Measurements from ENCODE around the gene GDI2. TPM values are rescaled to one million over a fixed set of nuclear protein-coding genes. Genes with fewer than 3 reads are reported as not detected.

GDI2 gene
- 152 and 196 TPM in 2 replicates for total RNA-seq (2021)
- Bru-seq, nascent RNA: percentile 95 among the genes with signal in this experiment
- percentile 93 among the genes with signal in this experiment for BruChase-seq, experiment 1, labeled RNA remaining after a 2-hour chase
- percentile 96 among the genes with signal in this experiment for BruChase-seq, experiment 2, labeled RNA remaining after a 6-hour chase
- long read RNA-seq, transcript GDI2-203 (11 exons, 2,412 nt): major isoform, 310 of 353 reads
- long read RNA-seq, transcript GDI2-202 (10 exons, 1,408 nt): minor isoform, 7 of 353 reads
- long read RNA-seq, partial matches to known transcripts: 13 of 353 reads
- long read RNA-seq, other reads (novel, unspliced or antisense): 23 of 353 reads

DNA sequence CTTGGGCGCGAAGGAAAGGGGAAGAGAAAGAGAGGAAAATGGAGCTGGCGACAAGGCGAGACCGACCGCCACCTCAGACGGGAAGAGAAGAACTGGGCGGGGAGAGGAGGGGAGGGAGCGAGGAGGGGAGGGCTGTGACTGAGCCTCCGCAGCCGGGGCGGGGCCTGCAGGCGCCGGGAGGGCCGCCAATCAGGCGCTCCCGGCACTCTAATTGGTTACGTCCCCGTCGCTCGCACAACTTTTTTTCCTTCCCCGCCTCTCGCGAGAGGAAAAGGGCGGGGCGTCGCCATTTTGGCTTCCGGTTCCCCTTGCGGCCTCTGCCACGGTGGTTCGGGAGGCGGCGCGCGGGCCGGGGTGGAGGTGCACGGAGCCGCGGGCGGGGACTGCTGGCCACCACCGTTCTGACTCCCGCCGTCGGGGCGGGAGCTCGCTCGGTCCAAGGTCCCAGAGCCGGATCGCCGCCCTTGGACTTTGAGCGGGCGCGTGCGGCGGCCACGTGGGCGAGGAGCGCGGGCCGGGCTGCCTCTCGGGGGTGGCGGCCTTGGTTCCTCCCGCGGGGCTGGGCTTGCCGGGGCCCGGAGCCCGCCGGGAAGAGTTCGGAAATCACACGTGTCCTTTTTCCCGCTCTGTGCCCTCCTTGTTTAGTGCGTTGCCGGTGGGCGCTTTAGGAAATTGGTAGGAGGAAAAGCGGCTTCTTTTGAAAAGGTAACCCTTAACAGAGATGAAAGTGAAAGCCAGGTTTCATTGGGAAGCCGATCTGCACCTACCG, at the start of gene GDI2:
Gene GDI2, minus strand, starts transcription at position 94 of the 769 bp plus-strand sequence. CDS start 176 bp downstream, outside the sequence.
- H3K79me2 ChIP-seq (ENCODE audit: low read depth): peaks cover 57% of the 10 kb centered on the region
- intact Hi-C loops (cut with micrococcal nuclease; ENCODE audit: unreplicated experiment): loop anchor here (1.0 to 5.0 kb wide), 2 partner anchors 60 to 74 kb away; partner anchors contain the start of gene ANKRD16
- no peaks in the 10 kb centered on the region for H3K9me2 ChIP-seq (ENCODE audit: insufficient read depth)
- DNase-seq: peak; percentile 81 to 96
- H3K4me1 ChIP-seq (replicated peaks; ENCODE audit: insufficient read depth): peaks cover 25% of the 10 kb centered on the region
- H2AFZ ChIP-seq: peak within 1 kb of the TSS; percentile 95
- peaks cover 30% of the 10 kb centered on the region for H4K20me1 ChIP-seq (ENCODE audit: insufficient read depth)
- TF ChIP-seq, protein P1, sequence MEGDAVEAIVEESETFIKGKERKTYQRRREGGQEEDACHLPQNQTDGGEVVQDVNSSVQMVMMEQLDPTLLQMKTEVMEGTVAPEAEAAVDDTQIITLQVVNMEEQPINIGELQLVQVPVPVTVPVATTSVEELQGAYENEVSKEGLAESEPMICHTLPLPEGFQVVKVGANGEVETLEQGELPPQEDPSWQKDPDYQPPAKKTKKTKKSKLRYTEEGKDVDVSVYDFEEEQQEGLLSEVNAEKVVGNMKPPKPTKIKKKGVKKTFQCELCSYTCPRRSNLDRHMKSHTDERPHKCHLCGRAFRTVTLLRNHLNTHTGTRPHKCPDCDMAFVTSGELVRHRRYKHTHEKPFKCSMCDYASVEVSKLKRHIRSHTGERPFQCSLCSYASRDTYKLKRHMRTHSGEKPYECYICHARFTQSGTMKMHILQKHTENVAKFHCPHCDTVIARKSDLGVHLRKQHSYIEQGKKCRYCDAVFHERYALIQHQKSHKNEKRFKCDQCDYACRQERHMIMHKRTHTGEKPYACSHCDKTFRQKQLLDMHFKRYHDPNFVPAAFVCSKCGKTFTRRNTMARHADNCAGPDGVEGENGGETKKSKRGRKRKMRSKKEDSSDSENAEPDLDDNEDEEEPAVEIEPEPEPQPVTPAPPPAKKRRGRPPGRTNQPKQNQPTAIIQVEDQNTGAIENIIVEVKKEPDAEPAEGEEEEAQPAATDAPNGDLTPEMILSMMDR (conservative IDR thresholded peaks at IDR 0.05): no peak
- TF ChIP-seq EZH2 (IDR thresholded peaks at IDR 0.05; ENCODE audit: low read depth): no peak
- peaks cover 7% of the 10 kb centered on the region; the same call in 1 of the 2 replicates for H3F3A ChIP-seq (ENCODE audit: insufficient read depth, low read depth)
- H3K4me3 ChIP-seq: peak within 1 kb of the TSS; percentile 99
- H3K27me3 ChIP-seq (ENCODE audit: insufficient read depth, low read depth): no peaks in the 10 kb centered on the region
- H3K9me3 ChIP-seq (ENCODE audit: insufficient read depth, low read depth): no peaks in the 10 kb centered on the region
- ChIA-PET POLR2A (ENCODE audit: unreplicated experiment) (interaction anchor here (0.6 to 1.5 kb wide), 3 partner anchors 77 to 1682 kb away, joined by 4 to 28 read pairs (median 16); partner anchors contain the start of gene FBH1), CTCF (no interaction called here)
- H3K27ac ChIP-seq: peak within 1 kb of the TSS; percentile 94
- no peaks in the 10 kb centered on the region for H3K36me3 ChIP-seq (ENCODE audit: low read depth)
- BruUV-seq (replicated peaks): TSS peak; percentile 82
- H3K4me2 ChIP-seq: peak within 1 kb of the TSS; percentile 95

DNA sequence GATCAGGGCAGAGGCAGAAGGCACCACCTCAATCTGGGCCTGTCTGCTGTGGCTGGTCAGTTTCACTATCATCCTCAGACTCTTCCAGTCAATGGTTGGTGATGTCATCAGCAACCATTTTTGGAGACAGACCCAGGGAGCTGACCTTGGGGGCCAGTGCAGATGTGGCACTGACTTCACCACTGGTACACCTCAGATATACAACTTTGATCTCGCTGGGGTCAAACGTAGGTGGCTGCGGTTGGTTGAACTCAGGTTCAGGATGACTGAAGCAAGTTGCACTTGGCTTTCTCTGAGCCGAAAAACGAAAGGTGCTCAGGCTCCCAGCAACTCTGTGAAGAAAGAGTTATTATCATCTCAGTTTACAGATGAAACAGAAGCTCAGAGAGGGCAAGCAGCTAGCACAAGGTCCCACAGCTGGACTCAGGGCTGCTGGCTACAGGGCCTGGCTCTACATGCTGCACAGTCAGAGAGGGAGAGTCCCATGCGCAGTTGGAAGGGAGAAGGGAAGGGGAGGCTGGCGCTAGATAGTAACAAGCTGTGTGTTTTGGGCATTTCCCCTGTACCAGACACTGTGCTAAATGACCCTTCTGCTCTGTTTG, 49.2 kb upstream of the GDI2 start:
- H3K9me2 ChIP-seq (ENCODE audit: insufficient read depth): no peaks in the 10 kb centered on the region
- no peaks in the 10 kb centered on the region for H3K27me3 ChIP-seq (ENCODE audit: insufficient read depth, low read depth)
- peak overlapping the region; percentile 39; the same call in 1 of the 2 replicates for H3K27ac ChIP-seq
- no peak overlapping the region for H2AFZ ChIP-seq
- H3K79me2 ChIP-seq (ENCODE audit: low read depth): no peaks in the 10 kb centered on the region
- H3F3A ChIP-seq (ENCODE audit: insufficient read depth, low read depth): peaks cover 20% of the 10 kb centered on the region
- no TSS peak for BruUV-seq (replicated peaks)
- ChIA-PET POLR2A (ENCODE audit: unreplicated experiment) (no interaction called here), CTCF (no interaction called here)
- H3K4me3 ChIP-seq: no peak overlapping the region
- H3K4me1 ChIP-seq (replicated peaks; ENCODE audit: insufficient read depth): peaks cover 21% of the 10 kb centered on the region
- no peak for TF ChIP-seq EZH2 (IDR thresholded peaks at IDR 0.05; ENCODE audit: low read depth)
- H3K9me3 ChIP-seq (ENCODE audit: insufficient read depth, low read depth): no peaks in the 10 kb centered on the region
- H3K36me3 ChIP-seq (ENCODE audit: low read depth): no peaks in the 10 kb centered on the region
- intact Hi-C loops (cut with micrococcal nuclease; ENCODE audit: unreplicated experiment): no loop called here
- no peak overlapping the region for H3K4me2 ChIP-seq
- no peak for DNase-seq
- no peaks in the 10 kb centered on the region for H4K20me1 ChIP-seq (ENCODE audit: insufficient read depth)

DNA sequence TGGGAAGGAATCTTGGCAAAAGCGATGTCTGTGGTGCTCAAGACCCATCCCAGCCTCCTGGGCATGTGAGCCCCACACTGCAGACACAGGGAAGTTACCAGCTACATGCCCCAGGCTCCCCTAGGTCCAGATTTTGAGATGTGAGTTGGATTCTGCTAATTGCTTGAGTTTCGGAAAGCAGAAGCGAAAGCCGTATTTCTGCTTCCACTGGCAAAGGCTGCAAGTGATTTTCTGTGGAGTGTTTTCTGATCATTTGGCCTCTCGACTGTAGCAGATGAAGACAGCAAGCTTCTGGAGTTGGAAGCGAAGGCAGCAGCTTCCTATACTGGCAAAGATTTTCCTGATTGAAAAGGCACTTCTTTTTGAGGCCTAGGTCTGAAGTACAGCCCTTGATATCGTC, 46.8 kb upstream of the GDI2 start:
- no peaks in the 10 kb centered on the region for H3K79me2 ChIP-seq (ENCODE audit: low read depth)
- ChIA-PET POLR2A (ENCODE audit: unreplicated experiment) (interaction anchor here (0.6 kb wide), 1 partner anchor 12 kb away, joined by 5 read pairs; no protein-coding TSS in a partner anchor), CTCF (no interaction called here)
- H4K20me1 ChIP-seq (ENCODE audit: insufficient read depth): no peaks in the 10 kb centered on the region
- no peak overlapping the region for H2AFZ ChIP-seq
- no peaks in the 10 kb centered on the region for H3K27me3 ChIP-seq (ENCODE audit: insufficient read depth, low read depth)
- H3K9me2 ChIP-seq (ENCODE audit: insufficient read depth): no peaks in the 10 kb centered on the region
- no peak overlapping the region for H3K4me2 ChIP-seq
- DNase-seq: no peak
- H3F3A ChIP-seq (ENCODE audit: insufficient read depth, low read depth): peaks cover 20% of the 10 kb centered on the region
- no peak overlapping the region for H3K27ac ChIP-seq
- TF ChIP-seq EZH2 (IDR thresholded peaks at IDR 0.05; ENCODE audit: low read depth): no peak
- TF ChIP-seq, protein P1 (conservative IDR thresholded peaks at IDR 0.05): no peak
- intact Hi-C loops (cut with micrococcal nuclease; ENCODE audit: unreplicated experiment): no loop called here
- BruUV-seq (replicated peaks): no TSS peak
- peaks cover 15% of the 10 kb centered on the region for H3K4me1 ChIP-seq (replicated peaks; ENCODE audit: insufficient read depth)
- H3K4me3 ChIP-seq: no peak overlapping the region
- H3K9me3 ChIP-seq (ENCODE audit: insufficient read depth, low read depth): no peaks in the 10 kb centered on the region
- no peaks in the 10 kb centered on the region for H3K36me3 ChIP-seq (ENCODE audit: low read depth)

All from PC-9 (cell line).